GM21576 (cell line): ENCODE measurements around the gene HNRNPA2B1.

Experiments
- ATAC-seq: cut with Tn5 transposase; IDR thresholded peaks from one replicate; pipeline ENCODE4 v1.9.1; 2021; ENCODE audit warnings: mild to moderate bottlenecking, moderate library complexity; ENCODE audit not compliant: unreplicated experiment

Gene HNRNPA2B1

DNA sequence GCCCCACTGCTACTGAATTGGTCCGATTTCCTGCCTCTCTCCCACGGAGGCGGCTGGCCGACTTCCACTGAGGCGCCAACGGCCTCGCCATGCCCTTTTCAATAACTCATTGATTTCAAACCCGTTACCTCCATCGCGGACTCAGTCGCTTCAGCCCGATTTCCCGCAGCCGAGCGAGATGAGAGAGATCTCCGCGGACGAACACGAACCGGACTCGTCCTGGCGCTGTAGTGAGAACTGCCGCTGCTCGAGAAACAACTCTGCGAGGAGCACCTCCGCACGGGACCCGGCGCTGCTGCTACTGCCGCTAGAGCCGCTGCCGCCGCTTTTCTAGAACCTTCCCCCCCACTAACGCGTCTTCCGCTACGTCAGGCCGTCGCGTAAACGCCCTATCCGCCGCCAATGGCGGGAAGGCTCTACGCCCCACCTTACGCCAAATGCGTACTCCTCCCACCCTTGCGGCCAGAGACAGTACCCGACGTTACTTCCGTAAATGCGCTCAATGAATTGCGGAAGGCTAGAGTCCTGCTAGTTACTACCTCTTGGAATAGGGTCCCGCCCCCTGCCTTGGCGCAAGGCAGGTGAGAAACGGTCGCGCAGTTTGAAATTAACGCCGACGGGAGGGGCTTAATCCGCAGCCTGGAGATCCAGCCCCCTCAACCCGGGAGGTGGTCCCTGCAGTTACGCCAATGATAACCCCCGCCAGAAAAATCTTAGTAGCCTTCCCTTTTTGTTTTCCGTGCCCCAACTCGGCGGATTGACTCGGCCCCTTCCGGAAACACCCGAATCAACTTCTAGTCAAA, at the start of gene HNRNPA2B1:
TSS of gene HNRNPA2B1 (minus strand) at position 303 of the 803 bp plus-strand sequence. CDS start at position 134, 169 bp downstream.
- peak; percentile 56 for ATAC-seq

DNA sequence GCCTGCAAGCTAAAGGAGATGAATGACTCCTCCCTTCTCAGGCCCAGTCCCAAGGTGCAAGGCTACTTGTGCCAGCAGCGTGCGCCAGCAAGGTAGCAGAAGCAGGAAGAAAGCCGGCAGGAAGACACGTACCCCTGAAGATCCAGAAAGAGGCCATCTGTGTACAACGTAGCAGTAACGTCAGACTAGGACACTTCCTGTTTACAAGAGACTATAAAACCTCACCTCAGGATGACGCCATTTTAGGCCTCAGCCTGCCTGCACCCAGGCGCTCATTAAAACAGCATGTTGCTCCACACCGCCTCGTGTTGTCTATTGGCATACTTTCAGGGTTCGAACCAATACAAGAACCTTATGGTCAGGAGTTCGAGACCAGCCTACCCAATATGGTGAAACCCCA, 49.7 kb upstream of the HNRNPA2B1 start:
- no peak for ATAC-seq

DNA sequence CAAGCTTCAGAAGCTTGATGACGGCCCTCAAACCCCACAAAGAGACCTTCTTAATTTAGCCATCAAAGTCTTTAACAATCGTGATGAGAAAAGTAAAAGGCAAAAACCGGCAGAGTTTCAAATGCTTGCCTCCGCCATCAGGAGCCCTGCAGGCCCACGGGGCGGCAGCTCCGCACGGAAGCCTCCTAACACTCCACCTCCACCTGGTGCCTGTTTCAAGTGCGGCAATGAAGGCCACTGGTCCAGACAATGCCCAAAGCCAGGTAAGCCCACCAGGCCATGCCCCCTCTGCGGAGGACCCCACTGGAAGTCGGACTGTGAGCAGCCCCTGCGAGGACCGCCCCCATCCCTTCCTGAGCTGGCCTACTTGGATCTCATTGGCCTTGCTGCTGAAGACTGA, 44.6 kb upstream of the HNRNPA2B1 start:
- ATAC-seq: no peak

DNA sequence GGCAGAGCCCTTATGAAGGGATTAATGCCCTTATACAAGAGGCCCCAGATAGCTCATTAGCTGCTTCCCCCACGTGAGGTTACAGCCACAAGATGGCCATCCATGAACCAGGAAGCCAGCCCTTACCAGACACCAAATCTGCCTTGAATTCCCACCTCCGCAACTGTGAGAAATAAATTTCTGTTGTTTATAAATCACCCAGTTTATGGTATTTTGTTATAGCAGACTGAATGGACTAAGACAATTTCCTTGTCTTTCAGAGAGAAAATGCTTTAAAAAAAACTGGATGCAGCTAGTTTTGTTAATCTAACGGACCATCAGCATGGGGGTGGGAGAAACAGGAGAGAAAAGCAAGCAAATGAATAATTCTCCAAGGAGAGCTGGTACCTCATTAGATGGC, 37.5 kb upstream of the HNRNPA2B1 start:
- ATAC-seq: no peak

DNA sequence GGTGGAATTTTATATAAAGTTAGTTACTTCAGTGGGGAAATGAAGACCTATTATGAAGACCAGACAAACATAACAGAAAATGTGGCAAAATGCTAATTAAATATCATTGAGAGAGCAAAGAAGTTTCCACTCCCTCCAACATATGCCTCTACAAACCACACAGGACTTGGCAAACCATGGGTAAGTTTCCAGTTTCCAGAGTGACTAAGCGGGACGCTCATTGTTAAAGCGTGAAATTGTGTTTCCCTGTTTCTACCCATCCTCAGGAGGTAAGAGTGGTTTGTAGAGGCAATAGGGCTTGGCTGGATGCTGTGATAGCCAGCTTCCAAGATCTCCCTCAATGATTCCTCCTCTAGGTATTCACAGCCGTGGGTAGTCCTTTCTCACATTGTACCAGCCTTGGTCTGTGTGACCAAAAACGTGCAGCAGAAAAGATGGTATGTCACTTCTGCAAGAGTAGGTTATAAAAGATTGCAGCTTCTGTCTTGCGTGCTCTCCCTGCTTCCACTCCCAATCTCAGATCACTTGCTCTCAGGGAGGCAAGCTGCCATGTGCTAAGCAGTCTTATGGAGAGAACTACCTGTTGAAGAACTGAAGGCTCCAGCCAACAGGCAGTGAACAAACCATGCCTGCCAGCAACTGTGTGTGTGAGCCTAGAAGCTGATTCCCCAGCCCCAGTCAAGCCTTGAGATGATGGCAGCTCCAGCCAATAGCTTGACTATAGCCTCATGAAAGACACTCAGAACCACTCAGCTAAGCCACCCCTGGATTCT, 36.7 kb upstream of the HNRNPA2B1 start:
- ATAC-seq: no peak

DNA sequence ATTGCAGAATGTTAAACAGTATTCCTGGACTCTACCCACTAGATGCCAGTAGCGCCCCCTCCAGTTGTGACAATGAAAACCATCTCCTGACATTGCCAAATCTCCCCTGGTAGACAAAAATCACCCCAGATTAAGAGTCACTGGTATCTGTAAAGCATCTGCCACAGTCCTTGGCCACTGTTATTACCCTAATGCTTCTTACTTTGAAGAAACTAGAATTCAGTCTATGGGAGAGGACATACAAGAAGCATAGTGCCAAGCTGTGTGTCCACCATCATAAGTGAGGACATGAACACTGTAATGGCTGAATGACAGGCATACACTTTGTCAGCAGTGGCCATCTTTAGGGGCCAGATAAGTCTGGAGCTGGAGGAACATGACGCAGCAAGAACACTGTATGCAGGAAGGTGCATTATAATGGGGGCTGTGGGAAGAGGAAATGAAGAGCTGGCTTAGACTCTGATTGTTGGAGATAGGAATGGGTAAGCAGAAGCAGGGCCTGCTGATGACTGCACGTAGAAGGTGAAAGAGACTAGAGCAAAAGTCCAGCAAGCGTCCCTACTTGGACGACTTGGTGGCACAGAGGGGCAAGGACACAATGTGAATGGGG, 33.5 kb upstream of the HNRNPA2B1 start:
- ATAC-seq: no peak

DNA sequence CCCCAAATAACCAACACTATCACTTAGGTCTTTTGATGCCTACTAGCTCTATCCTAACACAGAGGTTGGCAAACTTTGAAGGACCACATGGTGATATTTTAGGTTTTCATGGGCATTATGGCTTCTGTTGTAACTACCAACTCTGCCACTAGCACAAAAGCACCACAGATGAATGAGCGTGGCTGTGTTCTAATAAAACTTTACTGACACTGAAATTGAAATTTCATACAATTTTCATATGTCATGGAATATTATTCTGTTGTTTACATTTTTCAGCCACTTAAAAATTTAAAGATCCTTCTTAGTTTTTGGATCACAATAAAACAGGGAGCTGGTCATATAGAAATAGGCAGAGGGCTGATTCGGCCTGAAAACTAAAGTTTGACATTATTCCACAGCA, 27.4 kb upstream of the HNRNPA2B1 start:
- no peak for ATAC-seq

DNA sequence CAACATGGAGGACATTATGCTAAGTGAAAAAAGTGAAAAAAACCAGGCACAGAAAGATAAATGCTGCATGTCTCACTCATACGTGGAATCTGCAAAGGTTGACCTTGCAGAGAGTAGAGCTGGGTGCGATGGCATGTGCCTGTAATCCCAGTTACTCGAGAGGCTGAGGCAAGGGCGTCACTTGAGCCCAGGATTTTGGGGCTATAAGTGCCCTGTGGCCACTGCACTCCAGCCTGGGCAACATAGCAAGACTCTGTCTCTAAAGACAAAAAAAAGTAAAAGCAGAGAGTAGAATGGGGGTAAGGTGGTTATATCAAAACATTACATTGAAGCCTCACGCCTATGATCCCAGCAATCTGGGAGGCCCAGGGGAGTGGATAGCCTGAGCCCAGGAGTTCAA, 23.8 kb upstream of the HNRNPA2B1 start:
- ATAC-seq: no peak

DNA sequence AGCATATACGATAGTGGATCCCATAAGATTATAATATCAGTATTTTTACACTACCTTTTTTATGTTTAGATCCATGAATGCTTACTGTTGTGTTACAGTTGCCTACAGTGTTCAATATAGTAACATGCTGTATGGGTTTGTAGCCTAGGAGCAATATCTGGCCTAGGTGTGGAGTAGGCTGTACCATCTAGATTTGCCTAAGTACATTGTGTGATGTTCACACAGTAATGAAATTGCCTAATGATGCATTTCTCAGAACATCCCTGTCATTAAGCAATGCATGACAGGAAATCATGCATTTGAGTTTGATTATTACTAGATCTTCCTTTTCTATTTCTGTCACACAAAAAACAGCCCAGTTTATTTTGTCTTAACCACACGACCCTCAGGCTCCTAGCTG, 15.5 kb upstream of the HNRNPA2B1 start:
- ATAC-seq: no peak

DNA sequence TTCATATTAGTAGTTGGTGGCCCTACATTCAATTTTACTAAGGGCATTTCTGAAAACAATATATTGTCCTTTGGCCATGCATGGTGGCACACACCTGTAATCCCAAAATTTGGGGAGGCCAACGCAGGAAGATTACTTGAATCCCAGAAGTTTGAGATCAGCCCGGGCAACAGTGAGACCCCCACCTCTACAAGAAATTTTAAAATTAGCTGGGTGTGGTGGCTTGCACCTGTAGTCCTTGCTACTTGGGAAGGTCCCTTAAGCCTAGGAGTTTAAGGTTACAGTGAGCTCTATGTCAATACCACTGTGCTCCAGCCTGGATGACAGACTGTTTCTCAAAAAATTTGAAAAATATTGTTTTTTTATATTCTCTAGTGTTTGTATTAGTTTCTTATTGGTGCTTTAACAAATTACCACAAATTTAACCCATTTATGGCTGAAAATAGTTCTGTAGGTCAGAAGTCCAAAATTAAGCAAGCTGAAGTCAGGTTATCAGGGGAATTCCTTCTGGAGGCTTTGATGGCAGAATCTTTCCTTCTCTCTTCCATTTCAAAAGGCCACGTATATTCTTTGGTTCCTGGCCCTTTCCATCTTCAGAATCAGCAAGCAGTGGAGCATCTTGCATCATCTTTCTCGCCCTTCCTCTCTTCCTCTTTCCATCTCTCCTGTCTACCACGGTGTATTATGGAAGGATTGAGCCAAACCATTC, 13.4 kb upstream of the HNRNPA2B1 start:
- no peak for ATAC-seq

DNA sequence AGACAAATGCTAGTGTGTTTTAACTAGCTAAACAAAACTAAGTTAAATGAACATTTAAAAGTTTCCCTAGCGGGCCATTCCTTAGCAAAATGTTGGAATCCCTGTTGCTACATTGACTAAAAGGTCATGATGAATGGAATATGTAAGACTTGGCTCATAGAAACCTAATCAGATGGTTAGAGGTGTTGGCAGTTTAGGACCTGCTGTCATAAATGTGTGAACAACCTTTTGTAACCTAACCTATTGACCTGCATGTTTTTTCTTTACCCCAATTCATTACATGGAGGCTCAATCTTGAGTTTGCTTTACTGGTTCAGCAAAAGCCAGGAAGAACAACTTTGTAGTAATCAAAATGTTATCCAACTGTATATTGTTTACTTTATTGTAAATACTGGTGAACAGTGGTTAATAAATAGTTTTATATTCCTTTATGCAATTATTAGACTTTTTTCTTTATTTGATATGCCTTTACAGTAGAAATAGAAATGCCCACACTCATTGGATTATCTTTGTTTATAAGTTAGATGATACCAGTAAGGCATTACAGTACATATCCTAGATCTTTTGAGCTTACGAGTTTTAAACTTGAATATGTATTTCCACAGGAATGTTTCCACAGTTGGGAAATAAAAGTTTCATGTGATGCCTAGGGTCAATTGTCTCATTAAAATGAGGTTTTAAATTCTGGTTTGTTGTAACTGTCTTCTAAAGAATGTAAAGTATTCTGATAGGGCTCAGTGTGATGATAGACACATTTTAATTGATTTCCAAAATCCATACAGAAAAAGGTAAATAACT, 12.6 kb upstream of the HNRNPA2B1 start:
- ATAC-seq: no peak

DNA sequence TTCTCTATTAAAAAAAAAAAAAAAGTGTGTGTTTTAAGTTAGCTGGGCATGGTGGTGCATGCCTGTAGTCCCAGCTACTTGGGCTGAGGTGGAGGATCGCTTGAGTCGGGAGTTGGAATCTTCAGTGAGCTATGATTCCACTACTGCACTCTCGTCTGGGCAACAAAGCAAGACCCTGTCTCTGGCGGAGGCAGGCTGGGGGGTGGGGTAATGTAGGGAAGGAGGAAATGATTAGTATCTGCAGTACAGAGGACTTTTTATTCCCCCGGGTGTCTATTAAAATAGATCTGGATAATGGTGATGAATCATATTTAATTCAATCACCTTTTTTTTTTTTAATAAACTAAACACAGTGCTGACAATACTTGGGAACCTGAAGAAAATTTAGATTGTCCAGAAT, 7.5 kb upstream of the HNRNPA2B1 start:
- ATAC-seq: no peak

DNA sequence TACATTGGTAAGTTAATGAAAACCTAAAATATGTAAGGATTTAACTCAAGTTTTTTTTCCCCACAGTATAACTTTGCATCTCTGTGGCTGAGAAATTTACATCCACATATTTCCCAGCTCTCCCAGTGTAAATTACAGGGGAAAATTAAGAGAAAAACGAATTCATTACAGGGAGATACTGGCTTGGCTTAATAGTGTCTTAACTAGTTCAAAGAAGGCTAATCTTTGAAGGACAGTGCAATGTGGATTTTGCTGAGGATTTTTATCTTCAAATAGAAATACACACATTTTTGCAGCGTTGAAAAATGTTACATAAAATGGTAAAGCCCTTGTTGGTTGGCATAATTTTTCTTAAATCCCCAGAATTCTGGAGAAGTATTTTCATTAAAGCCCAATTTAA, 2.5 kb upstream of the HNRNPA2B1 start:
- no peak for ATAC-seq

DNA sequence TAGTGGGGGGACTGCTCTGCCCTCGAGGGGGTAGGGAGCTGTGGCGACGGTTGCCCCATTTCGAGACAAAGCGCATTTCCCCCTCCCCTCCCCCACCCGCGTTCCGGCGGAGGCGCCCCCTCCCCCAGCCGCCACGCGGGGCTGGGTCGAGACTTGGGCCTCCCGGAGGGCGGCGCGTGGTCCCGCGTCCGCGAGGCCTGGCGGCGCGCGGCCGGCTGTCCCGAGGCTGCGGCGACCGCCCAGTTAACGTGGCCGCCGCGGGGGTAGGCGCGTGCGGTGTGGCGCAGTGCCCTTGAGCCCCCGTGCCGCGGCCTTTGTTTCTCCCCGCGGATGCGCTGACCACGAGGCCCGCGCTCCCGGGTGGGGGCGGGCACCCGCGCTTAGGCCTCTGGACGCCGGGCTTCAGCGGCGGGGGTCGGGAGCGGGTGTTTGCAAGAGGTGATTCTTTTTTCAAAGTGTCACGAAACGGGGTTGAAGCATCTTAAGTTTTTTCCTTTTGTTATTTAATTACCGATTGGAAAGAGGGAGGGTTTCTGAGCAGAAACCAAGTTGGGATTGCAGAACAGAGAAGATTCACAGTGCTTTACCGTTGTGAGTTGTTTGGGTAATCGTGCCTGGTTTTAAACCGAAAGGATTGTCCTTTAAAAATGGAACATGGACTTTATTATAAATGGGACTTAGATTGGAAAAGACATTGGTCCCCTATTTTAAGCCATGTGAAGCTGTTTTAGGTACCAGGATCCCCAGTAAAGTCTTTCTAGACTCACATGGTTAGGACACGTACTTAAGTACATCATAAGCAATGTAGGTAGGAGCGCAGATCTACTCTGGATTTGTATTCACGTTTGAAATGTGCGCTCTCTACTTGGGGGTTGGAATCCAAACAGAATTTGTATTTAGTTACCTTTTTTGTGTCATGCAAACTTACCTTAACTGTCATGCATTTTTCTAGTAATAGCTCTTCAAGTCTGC, 1.8 kb upstream of the HNRNPA2B1 start:
- ATAC-seq: no peak

DNA sequence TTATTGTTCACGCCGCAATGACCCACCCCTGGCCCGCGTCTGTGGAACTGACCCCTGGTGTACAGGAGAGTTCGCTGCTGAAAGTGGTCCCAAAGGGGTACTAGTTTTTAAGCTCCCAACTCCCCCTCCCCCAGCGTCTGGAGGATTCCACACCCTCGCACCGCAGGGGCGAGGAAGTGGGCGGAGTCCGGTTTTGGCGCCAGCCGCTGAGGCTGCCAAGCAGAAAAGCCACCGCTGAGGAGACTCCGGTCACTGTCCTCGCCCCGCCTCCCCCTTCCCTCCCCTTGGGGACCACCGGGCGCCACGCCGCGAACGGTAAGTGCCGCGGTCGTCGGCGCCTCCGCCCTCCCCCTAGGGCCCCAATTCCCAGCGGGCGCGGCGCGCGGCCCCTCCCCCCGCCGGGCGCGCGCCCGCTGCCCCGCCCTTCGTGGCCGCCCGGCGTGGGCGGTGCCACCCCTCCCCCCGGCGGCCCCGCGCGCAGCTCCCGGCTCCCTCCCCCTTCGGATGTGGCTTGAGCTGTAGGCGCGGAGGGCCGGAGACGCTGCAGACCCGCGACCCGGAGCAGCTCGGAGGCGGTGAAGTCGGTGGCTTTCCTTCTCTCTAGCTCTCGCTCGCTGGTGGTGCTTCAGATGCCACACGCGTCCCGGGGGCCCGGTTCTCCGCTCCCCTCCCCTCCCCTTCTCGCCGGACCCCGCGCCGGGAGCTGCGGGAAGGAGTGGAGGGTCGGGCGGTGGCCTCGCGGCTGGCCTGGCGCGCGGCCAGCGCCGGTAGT, 887 bp upstream of the HNRNPA2B1 start, which contains the start of gene CBX3:
TSS of gene CBX3 (plus strand) at position 499 of the 772 bp plus-strand sequence. CDS start 1,254 bp downstream, outside the sequence.
- peak; percentile 42 for ATAC-seq

DNA sequence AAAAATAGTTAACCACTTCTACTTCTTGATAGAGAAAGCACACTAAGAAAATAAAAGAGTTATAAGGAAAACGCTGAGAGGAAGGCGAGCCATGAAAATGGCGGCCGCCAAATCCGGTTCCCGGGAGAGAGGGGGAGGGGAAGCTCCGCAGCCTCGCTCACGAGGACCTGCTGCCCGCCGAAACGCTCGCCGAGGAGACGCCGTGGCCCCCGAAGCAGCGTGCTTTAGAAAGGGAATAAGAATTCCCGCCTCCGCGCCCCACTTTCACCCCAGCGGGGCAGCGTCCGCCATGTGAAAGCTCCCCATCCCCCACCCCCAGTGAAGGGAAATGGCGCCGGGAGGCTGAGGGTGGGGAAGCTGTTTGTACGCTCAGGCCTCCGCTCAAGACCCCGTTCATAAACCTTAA, 505 bp downstream of the HNRNPA2B1 start:
- no peak for ATAC-seq

DNA sequence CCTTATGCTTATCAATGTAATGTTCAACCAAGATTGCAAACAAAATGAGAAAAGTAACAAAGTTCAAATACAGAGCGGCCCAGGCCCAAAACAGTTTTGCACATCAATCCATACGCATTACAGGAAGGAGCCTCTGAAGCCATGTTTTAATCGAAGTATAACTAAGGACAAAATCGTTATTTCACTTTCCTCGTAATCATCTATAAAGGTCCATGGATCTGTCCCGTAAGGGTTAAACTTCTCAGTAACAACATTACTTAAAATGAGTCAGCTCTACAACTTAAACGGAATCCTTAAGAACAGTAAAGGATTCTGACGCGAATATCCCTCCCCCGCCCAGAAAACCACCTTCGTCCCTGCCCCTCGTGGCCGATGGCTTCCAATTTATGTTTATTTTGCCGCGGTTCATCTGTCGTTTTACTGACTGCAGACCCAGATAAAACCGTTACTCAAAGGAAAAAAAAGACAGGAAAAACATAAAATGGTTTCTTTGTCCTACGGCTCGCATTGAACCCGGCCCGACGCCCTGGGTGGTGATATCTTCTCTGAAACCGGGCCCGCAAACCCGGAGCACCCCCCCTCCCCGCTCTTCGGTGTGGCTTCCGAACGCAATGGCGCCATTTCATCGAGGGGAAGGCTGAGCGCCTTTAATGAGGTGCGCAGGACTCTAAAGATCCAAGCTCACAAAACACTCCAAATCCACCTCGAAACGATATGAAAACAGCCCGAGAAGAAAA, 1.1 kb downstream of the HNRNPA2B1 start:
- ATAC-seq: no peak

DNA sequence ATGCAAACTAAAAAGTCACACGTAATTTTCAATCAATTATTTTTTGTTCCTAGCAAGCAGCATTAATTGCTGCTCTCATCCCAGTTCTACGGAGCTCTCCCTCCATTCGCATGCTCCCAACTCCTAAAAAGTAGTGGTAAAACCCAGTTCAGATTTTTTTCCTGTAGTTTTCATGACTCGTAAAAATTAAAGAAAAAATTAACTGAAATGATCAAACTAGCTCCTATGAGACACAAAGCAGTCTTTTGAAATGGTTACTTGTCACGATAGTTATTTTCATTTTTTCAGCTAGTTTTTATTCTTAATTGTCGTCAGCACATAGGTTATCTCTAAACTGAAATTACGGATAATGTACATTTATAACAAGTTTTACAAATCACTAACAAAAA, 1.8 kb downstream of the HNRNPA2B1 start:
- no peak for ATAC-seq
